Endothelial cell of umbilical vein (primary cell): ENCODE measurements around the gene SKOR1. TPM values are rescaled to one million over a fixed set of nuclear protein-coding genes. Genes with fewer than 3 reads are reported as not detected.

Source experiments
- BruUV-seq: library from RNA; stranded (reverse); fragments of 400-500 nt; replicated peaks from 2 replicates; lab custom pipeline; 2021; lab: Mats Ljungman, UMichigan
- CTCF ChIA-PET: fragments of 300-600, 350-600 bp; sonication (Branson Sonifier 250); formaldehyde crosslinking; loops from one replicate; lab custom pipeline; 2021; ENCODE audit warnings: antibody characterized with exemption, inconsistent platforms; lab: Charles Lee
- POLR2A ChIA-PET: fragments of 300-600, 350-600 bp; sonication (Branson Sonifier 250); formaldehyde crosslinking; loops from one replicate; lab custom pipeline; 2021; ENCODE audit warnings: antibody characterized with exemption, inconsistent platforms; lab: Charles Lee
- DNase-seq: peaks from one replicate; pipeline ENCODE4 v3.0.0-alpha.2; 2011; ENCODE audit warnings: low read depth, low spot score
- FAIRE-seq: peaks from 2 replicates; lab custom pipeline; 2011; peaks lifted over from hg19 to GRCh38; lab: Jason Lieb, UNC
- H2AFZ ChIP-seq: 2 replicates; pipeline ENCODE4 v1.6.0; 2012; ENCODE audit warnings: low read depth, low read length, control low read depth, inconsistent platforms
- H3K27ac ChIP-seq: 2 replicates; pipeline ENCODE4 v1.5.1; 2011; ENCODE audit warnings: low read depth, mild to moderate bottlenecking, control low read depth, low read length, moderate library complexity; ENCODE audit not compliant: insufficient read depth
- H3K27me3 ChIP-seq, 2 experiments: 2 replicates each; pipeline versions ENCODE4 v1.6.0 to v1.6.1; 2011; ENCODE audit warnings: low read length in 2 of 2, mixed read lengths in 1 of 2; ENCODE audit not compliant: control insufficient read depth in 2 of 2, insufficient read depth in 2 of 2
- H3K36me3 ChIP-seq, 2 experiments: 2 replicates in 1 of 2; 3 replicates in 1 of 2; pipeline ENCODE4 v1.5.1; 2011; ENCODE audit warnings: low read length in 2 of 2, mild to moderate bottlenecking in 1 of 2, moderate library complexity in 1 of 2; ENCODE audit not compliant: control insufficient read depth in 2 of 2, insufficient read depth in 2 of 2; ENCODE audit errors: extremely low read depth in 1 of 2
- H3K4me1 ChIP-seq: 3 replicates; pipeline ENCODE4 v1.5.1; 2011; ENCODE audit warnings: mild to moderate bottlenecking, low read length; ENCODE audit not compliant: control insufficient read depth, insufficient read depth; ENCODE audit errors: extremely low read depth
- H3K4me2 ChIP-seq: 2 replicates; pipeline ENCODE4 v1.6.1; 2011; ENCODE audit warnings: low read length, control low read depth, mixed read lengths; ENCODE audit not compliant: insufficient read depth
- H3K4me3 ChIP-seq, 3 experiments: fragments of 200-600 bp in 1 of 3; sonication (generic), shearing (Covaris generic) in 1 of 3; replicated peaks in 1 of 3; 2 replicates each; pipeline ENCODE4 v1.5.1; 2011 to 2016; ENCODE audit warnings: control low read depth in 3 of 3, low read length in 3 of 3, mild to moderate bottlenecking in 2 of 3, inconsistent platforms in 1 of 3, low read depth in 1 of 3, moderate library complexity in 1 of 3; ENCODE audit not compliant: insufficient read depth in 1 of 3
- H3K79me2 ChIP-seq: 2 replicates; pipeline ENCODE4 v1.6.0; 2012; ENCODE audit warnings: low read length, inconsistent platforms; ENCODE audit not compliant: control insufficient read depth, insufficient read depth
- H3K9ac ChIP-seq: replicated peaks from 2 replicates; pipeline ENCODE3; 2011; ENCODE audit warnings: low read length, control low read depth; ENCODE audit not compliant: insufficient read depth; ENCODE audit errors: extremely low read depth
- H3K9me1 ChIP-seq: replicated peaks from 3 replicates; pipeline ENCODE4 v1.6.0; 2011; ENCODE audit warnings: mild to moderate bottlenecking, low read length; ENCODE audit not compliant: control insufficient read depth, insufficient read depth; ENCODE audit errors: extremely low read depth
- H3K9me3 ChIP-seq: replicated peaks from 2 replicates; pipeline ENCODE4 v1.5.1; 2012; ENCODE audit warnings: low read length, inconsistent platforms; ENCODE audit not compliant: control insufficient read depth, insufficient read depth
- H4K20me1 ChIP-seq: replicated peaks from 2 replicates; pipeline ENCODE3; 2011; ENCODE audit warnings: mild to moderate bottlenecking, low read length; ENCODE audit not compliant: control insufficient read depth, insufficient read depth; ENCODE audit errors: extremely low read depth
- CTCF ChIP-seq, 2 donors: IDR thresholded peaks; 1 replicate in 1 of 2; 2 replicates in 1 of 2; pipeline ENCODE4 v1.5.1; 2011; ENCODE audit warnings: low read length in 2 of 2, mild to moderate bottlenecking in 2 of 2, moderate library complexity in 2 of 2, control low read depth in 1 of 2, inconsistent platforms in 1 of 2, low read depth in 1 of 2; ENCODE audit not compliant: insufficient read depth in 1 of 2; ENCODE audit errors: extremely low read depth in 1 of 2
- EZH2 ChIP-seq: IDR thresholded peaks from 2 replicates; pipeline ENCODE4 v1.6.1; 2012; ENCODE audit warnings: borderline replicate concordance, low read depth, mild to moderate bottlenecking, moderate library complexity, low read length, inconsistent platforms; ENCODE audit not compliant: severe bottlenecking
- FOS ChIP-seq: IDR thresholded peaks from 2 replicates; pipeline ENCODE4 v1.6.1; 2011; ENCODE audit warnings: mild to moderate bottlenecking, low read length, moderate library complexity, borderline replicate concordance; ENCODE audit not compliant: insufficient read depth
- GATA2 ChIP-seq: IDR thresholded peaks from 2 replicates; pipeline ENCODE4 v1.7.0; 2011; ENCODE audit warnings: low read depth, mild to moderate bottlenecking, moderate library complexity, mixed read lengths, low read length; ENCODE audit not compliant: insufficient read length, insufficient read depth
- JUN ChIP-seq: IDR thresholded peaks from 2 replicates; pipeline ENCODE4 v1.6.1; 2011; ENCODE audit warnings: borderline replicate concordance, low read depth; ENCODE audit not compliant: insufficient read length, insufficient read depth
- MAX ChIP-seq: IDR thresholded peaks from 2 replicates; pipeline ENCODE4 v1.6.1; 2011; ENCODE audit not compliant: insufficient read depth, insufficient read length
- MYC ChIP-seq: IDR thresholded peaks from one replicate; pipeline ENCODE4 v1.6.1; 2011; ENCODE audit warnings: mild to moderate bottlenecking, low read depth, low read length
- POLR2A ChIP-seq: IDR thresholded peaks from 2 replicates; pipeline ENCODE4 v1.6.1; 2012; ENCODE audit warnings: low read depth, mild to moderate bottlenecking, control low read depth, low read length
- POLR2AphosphoS5 ChIP-seq: IDR thresholded peaks from 2 replicates; pipeline ENCODE4 v1.6.1; 2012; ENCODE audit warnings: low read depth, mild to moderate bottlenecking, control low read depth, low read length, moderate library complexity; ENCODE audit not compliant: insufficient read depth
- dilution Hi-C: fragments of 300-500 bp; cut with MboI; formaldehyde crosslinking; loops from one replicate; pipeline ENCODE4 v1.15.0; 2019; ENCODE audit warnings: low sequenced_read_pairs; ENCODE audit not compliant: extremely low pct_ligation_motif_present
- intact Hi-C: fragments of 100-400 bp; cut with micrococcal nuclease; formaldehyde crosslinking; loops from one replicate; pipeline ENCODE4 v1.10.0; 2022
- polyA plus RNA-seq, 4 experiments: library from polyadenylated mRNA; depleted of rRNA in 3 of 4; stranded (reverse) in 3 of 4; unstranded in 1 of 4; fragments of >200 nt; gene quantifications; 2 replicates each; pipeline versions ENCODE4 v1.2.1 to v1.2.3, GENCODE V29; 2011 to 2012; ENCODE audit warnings: missing spikeins in 1 of 4
- small RNA-seq: library from RNA; depleted of rRNA; stranded (forward); fragments of <200 nt; gene quantifications from one replicate; pipeline ENCODE3, GENCODE V24; 2012; ENCODE audit warnings: low replicate concordance, low read depth; ENCODE audit not compliant: insufficient read depth, insufficient read length
- total RNA-seq: library from RNA; stranded (reverse); gene quantifications from 2 replicates; pipeline ENCODE4 v1.2.3, GENCODE V29; 2021

Gene SKOR1
- total and polyA plus RNA-seq, 2 donors (not counting 3 experiments of a cell fraction or from before 2014, with no cell fraction given): 0.06 to 0.15 TPM

- FAIRE-seq (no peak), DNase-seq (no peak)
- Histone ChIP-seq H4K20me1 (no peaks in the 10 kb centered on the region), H3K36me3 (no peaks in the 10 kb centered on the region), H3K79me2 (no peaks in the 10 kb centered on the region), H3K9ac (peak overlapping the region; percentile 30), H3K4me1 (peaks cover 2% of the 10 kb centered on the region), H3K27me3 (peaks cover 9 to 12% of the 10 kb centered on the region in 2 experiments), H3K9me3 (no peaks in the 10 kb centered on the region), H3K27ac (no peak overlapping the region), H3K9me1 (no peaks in the 10 kb centered on the region), H3K4me3 (peak overlapping the region in 2 of 3 experiments; percentile 48 to 68), H2AFZ (peak overlapping the region; percentile 94), H3K4me2 (peak overlapping the region; percentile 90)
- intact Hi-C loops (no loop called here), dilution Hi-C loops (no loop called here)
- BruUV-seq: no TSS peak
- CTCF ChIA-PET: interaction anchor here (0.7 to 2.1 kb wide), 3 partner anchors 10 to 271 kb away, joined by 3 to 9 read pairs (median 5); no protein-coding TSS in a partner anchor
- POLR2A ChIA-PET: no interaction called here
- TF ChIP-seq CTCF (IDR thresholded peaks at IDR 0.05; ENCODE audit: extremely low read depth in 1 of 2, insufficient read depth in 1 of 2, low read depth in 1 of 2, low read length in 2 of 2): no peak
- TF ChIP-seq POLR2AphosphoS5: no peak
- TF ChIP-seq POLR2A: no peak
- no peak for TF ChIP-seq MYC
- no peak for TF ChIP-seq GATA2
- no peak for TF ChIP-seq FOS
- no peak for TF ChIP-seq EZH2
- no peak for TF ChIP-seq MAX
- no peak for TF ChIP-seq JUN
Observed at GRCh38 chr15:67884009-67884408, 58.7 kb downstream of the SKOR1 start.

Small RNA genes lying within 50 kb of the gene (small RNA-seq; reads per million reads assigned to genes)
- gene RNU6-1: 0.88 reads per million

Other genes starting within 250 kb of the SKOR1 start
- not detected in 2 replicates for gene RNU6-1, start 14.5 kb downstream of the SKOR1 start, total RNA-seq
- not detected in 2 replicates for gene RNU6-1, start 14.5 kb downstream of the SKOR1 start, polyA plus RNA-seq
- gene PIAS1, start 228.8 kb downstream of the SKOR1 start, total RNA-seq: 24.2 and 32.3 TPM in 2 replicates
- 23.7 and 29.0 TPM in 2 replicates for gene PIAS1, start 228.8 kb downstream of the SKOR1 start, polyA plus RNA-seq